NCI-H2029 (cell line): ENCODE results near the gene TIAM1.

Source experiments
- DNase-seq: peaks from one replicate; lab custom pipeline; 2025; lab: John Stamatoyannopoulos, UW

The TIAM1 gene

GRCh38 chr21:31352836-31353235 is 8.8 kb upstream of the TIAM1 start:
- no peak for DNase-seq

- DNase-seq: no peak
Measured at GRCh38 chr21:31351960-31352359, 7.9 kb upstream of the TIAM1 start.

- DNase-seq: no peak
Measured at GRCh38 chr21:31351438-31351837, 7.4 kb upstream of the TIAM1 start.

GRCh38 chr21:31349208-31349607 is 5.1 kb upstream of the TIAM1 start:
- DNase-seq: no peak

GRCh38 chr21:31348188-31348587 is 4.1 kb upstream of the TIAM1 start:
- DNase-seq: peak; percentile 70

- DNase-seq: no peak
Measured at GRCh38 chr21:31347435-31348032, 3.5 kb upstream of the TIAM1 start.

- no peak for DNase-seq
Measured at GRCh38 chr21:31346256-31346821, 2.3 kb upstream of the TIAM1 start.

- no peak for DNase-seq
Measured at GRCh38 chr21:31345136-31345535, 1.1 kb upstream of the TIAM1 start.

GRCh38 chr21:31343030-31343510 is 991 bp downstream of the TIAM1 start:
- DNase-seq: no peak

GRCh38 chr21:31342348-31342747 is 1.7 kb downstream of the TIAM1 start:
- DNase-seq: no peak

- no peak for DNase-seq
Measured at GRCh38 chr21:31340942-31341487, 3.0 kb downstream of the TIAM1 start.

- no peak for DNase-seq
Measured at GRCh38 chr21:31340514-31340913, 3.5 kb downstream of the TIAM1 start.

GRCh38 chr21:31339721-31340120 is 4.3 kb downstream of the TIAM1 start:
- no peak for DNase-seq

GRCh38 chr21:31338908-31339368 is 5.1 kb downstream of the TIAM1 start:
- no peak for DNase-seq

- DNase-seq: no peak
Measured at GRCh38 chr21:31337996-31338907, 5.8 kb downstream of the TIAM1 start.

- DNase-seq: no peak
Measured at GRCh38 chr21:31337086-31337485, 7.0 kb downstream of the TIAM1 start.

- no peak for DNase-seq
Measured at GRCh38 chr21:31336739-31337040, 7.4 kb downstream of the TIAM1 start.

GRCh38 chr21:31335957-31336738 is 7.9 kb downstream of the TIAM1 start:
- DNase-seq: no peak

GRCh38 chr21:31334648-31335121 is 9.4 kb downstream of the TIAM1 start:
- peak; percentile 89 for DNase-seq

GRCh38 chr21:31332525-31332924 is 11.5 kb downstream of the TIAM1 start:
- DNase-seq: no peak

GRCh38 chr21:31331231-31331630 is 12.8 kb downstream of the TIAM1 start:
- no peak for DNase-seq

- DNase-seq: no peak
Measured at GRCh38 chr21:31330144-31330483, 13.9 kb downstream of the TIAM1 start.
